Jurkat, Clone E6-1 (cell line): ENCODE results near the gene FAM114A2.

Source experiments
- DNase-seq: peaks from one replicate; pipeline ENCODE4 v3.0.0-alpha.2; 2011; ENCODE audit warnings: low read depth, low spot score
- H3K4me3 ChIP-seq: 2 replicates; pipeline ENCODE4 v1.5.1; 2011; ENCODE audit warnings: mild to moderate bottlenecking, low read length, control low read depth, moderate library complexity

Gene FAM114A2

DNA sequence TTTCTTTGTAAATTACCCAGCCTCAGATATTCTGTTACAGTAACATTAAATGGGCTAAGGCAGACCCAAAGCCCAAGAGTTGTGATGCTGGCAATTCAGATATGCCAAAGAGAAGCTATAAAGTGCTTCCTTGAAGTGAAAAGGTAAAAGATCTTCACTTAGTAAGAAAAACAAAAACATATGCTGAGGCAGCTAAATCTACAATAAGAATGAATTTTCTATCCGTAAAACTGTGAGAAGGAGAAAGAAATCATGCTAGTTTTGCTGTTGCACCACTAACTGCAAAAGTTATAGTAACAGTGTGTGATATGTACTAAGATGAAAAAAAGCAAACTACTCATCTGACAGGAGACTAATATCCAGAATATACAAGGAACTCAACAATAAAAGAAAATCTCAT is 39.9 kb downstream of the FAM114A2 start:
- H3K4me3 ChIP-seq, result no peak overlapping the region
- no peak for DNase-seq

DNA sequence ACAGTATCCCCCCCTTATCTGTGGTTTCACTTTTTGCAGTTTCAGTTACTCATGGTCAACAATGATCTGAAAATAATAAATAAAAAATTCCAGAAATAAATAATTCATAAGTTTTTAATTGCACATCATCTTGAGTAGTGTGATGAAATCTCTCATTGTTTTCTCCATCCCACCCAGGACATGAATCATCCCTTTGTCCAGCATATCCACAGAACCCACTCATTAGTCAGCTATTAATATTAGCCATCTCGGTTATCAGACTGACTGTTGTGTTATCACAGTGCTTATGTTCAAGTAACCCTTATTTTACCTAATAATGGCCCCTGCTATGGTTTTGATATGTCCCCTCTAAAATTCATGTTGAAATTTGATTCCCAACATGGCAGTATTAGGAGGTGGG is 40.7 kb downstream of the FAM114A2 start:
- DNase-seq, result no peak
- H3K4me3 ChIP-seq, result no peak overlapping the region

DNA sequence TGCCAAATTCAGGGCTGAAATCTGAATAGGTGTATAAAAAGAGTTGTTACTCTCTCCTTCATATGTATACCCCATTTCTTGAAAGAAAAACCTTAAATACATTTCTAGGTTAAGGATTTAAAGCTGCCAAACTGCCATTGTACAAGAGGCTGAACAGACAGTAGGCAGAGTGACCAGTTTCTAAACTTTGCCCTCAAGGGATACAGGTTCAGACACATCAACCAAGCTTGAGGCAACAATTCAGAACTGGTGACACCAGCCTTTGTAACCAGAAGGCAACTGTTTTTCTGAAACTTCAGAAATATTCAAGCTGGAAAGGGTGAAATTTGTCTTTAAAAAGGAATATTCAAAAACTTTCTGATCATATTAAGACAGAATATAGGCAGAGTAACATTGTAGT is 47.5 kb downstream of the FAM114A2 start:
- H3K4me3 ChIP-seq, result no peak overlapping the region

DNA sequence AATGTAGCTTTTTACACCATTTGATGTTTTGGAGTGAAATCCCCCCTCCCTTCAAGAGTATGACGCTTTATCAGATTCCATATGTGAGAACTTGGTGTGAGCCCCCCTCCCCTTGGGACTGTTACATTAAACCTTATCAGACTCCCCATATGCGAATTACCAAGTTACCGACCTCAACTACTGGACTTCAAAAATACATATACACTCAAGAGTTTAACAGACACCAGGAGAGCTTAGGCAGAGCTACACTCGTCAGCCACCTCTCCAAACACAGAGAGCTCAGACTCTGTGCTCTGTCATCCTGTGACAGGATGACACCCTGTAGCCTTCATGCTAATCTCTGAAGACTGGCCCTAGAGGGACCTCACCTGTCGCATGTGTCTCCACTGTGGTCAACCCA is 50.2 kb downstream of the FAM114A2 start:
- H3K4me3 ChIP-seq, result no peak overlapping the region
- DNase-seq, result no peak

More for the DNA sequence above, 47.5 kb downstream of the FAM114A2 start:
- DNase-seq, result no peak

DNA sequence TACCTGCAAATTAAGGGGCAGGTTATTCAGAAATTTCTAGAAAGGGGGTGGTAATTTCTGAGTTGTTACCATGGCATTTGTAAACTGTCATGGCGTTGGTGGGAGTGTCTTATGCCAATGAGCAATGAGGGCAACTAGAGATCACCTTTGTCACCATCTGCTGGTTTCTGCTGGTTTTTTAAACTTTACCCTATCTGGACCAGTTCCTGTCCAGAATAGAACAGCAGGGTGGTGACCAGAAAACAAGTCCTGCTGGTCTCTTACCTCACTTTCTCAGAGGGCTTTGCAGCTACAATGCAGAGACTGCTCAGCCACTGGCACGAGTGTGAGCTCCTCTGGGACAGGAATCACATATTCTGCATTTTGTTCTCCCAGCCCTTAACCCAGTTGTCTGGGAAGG is 51.4 kb downstream of the FAM114A2 start:
- H3K4me3 ChIP-seq, result no peak overlapping the region
- no peak for DNase-seq

DNA sequence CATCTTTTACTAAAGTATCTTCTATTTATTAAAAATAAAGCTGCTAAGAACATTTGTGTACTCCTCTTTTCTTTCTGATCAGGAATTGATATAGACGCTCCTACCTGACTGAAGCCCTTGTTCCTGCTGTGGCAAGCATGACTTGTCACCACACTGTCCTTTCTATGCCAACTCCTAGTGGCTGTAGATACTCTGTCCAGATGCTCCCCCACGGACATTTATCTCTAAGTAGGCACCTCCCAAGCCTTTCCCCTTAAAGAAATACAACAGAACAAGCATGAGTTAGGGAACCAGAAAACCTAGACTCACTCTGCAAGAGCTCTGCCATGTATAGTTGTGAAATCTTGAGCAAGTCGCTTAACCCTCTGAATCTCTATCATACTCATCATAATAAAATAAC is 53.2 kb downstream of the FAM114A2 start:
- no peak for DNase-seq

DNA sequence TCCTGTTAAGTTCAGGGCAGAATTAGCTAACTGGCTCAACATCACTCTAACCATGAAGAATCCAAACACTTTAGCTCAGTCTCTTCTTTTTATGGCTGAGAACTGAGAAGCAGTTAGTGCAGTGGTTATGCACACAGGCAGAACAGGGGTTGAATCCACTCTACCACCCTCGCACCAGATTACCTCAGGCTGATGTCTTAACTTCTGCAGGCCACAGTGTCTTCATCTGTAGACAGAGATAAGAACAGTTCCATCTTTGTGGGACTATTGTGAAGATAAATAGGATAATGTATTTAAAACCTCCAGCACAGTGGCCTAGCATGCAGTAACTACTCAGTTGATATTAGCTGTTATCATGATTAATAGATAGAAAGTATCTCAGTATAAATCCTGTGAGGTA is 54.8 kb downstream of the FAM114A2 start:
- no peak overlapping the region for H3K4me3 ChIP-seq
- no peak for DNase-seq

More for the DNA sequence above, 53.2 kb downstream of the FAM114A2 start:
- H3K4me3 ChIP-seq, result no peak overlapping the region

DNA sequence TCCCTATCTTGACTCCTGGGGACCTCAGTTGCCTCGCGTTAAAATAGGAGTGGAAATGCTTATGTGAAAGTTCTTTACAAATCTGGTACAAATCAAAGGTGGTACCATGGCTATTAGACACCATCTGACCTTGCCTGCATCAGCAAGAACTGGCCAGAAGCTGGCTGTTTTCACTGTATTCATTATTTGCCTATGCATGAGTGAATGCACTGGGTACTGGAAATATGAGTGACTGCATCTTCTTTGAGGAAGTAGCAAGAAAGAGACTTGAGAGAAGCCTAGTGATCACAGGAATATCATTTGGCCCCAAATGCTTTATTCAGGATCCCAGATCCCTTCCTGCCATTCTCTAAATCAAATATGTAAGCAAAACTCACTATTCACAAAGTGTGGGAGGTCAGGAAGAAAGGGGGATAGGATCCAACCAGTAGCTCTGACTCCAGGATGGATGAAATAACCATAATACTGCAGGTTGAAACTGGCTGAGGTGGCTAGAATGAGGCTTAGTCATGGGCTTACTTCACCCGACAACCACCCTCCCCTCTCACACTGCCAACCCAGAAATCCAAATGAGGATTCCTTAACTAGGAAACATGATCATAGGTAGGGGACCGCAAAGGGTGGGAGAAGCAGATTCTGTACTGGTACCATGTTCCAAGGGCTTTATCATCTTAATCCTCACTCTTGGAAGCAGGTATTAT is 56.7 kb downstream of the FAM114A2 start:
- H3K4me3 ChIP-seq, result no peak overlapping the region
- no peak for DNase-seq

DNA sequence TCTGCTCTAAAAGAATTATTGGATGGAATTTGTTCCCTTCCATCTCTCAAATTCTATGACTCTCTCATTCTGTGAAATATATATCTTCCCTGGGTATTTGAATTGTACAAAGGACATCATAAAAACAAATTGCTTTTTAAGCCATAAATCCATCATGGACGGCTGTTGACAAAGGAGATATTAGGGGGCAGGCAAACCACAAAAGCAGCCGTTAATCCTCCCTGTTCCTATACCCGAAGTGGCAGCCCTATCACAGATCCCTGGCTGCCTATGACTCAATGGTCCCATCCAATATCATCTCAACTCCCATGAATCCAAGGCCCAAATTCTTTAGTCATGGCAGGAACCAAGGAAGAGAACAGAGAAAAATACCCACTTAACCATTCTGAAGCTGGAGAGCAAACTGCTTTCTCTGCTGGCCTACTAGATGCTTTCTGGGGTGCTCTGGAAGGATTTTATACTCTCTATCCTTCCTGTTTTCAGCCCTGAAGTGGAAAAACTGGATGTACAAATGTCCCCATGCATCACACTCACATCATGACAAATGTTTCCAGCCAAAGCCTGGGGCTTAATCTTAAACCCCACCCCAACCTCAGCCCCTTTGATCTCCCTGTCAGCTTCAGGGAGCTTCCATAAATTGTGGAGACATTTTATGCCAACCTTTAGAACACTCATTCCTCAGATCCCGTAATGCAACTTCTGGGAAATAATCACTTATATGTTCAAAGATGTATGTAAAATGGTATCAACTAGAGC is 59.5 kb downstream of the FAM114A2 start:
- no peak for DNase-seq

DNA sequence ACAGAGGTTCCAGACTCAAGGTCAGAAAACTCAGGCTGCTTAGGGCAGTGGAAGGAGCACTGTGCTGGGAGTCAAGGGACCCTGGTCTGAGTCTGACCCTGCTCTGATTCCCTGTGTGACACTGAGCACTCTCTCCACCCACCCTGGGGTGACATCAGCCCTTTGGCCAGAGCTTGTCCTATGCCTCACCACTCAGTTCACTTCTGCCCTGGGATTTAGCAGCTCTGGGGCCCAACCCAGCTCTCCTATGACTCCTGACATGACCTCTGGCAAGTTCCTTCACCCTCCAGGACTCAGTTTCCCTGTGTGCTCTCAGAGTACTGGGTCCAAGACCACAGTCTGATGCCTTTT is 63.9 kb downstream of the FAM114A2 start:
- DNase-seq, result no peak
- H3K4me3 ChIP-seq, result no peak overlapping the region

More for the DNA sequence above, 59.5 kb downstream of the FAM114A2 start:
- no peak overlapping the region for H3K4me3 ChIP-seq

DNA sequence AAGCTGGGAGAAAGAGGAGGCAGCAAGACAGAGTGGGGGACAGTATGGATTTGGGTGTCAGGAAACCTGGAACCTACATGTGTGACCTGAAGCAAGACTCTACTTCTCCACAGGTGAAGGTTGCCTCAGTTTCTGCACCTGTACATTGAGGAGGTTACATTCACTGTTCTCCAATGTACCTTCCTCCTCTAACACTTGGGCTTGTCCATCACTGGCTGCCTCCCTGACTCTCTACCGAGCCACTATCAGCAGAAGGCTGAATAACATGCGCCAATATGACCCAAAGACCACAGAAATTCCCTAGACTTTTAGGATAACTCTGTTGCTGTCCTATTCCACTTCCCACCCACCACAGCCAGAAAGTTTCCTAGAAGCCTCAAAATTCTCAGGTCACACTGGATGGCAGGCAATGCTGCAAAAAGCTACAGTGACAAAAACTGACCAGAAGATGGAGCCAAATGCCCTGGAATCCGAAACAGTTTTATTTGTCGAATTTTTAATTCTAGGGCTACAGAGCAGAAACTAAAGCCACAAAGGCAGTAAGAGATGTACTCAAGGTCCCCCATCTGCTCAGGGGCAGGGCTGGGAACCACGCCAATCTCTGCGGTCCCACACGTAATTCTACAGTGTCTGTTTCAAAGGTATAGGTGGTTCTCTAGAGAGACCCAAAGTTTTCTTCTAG is 64.4 kb downstream of the FAM114A2 start:
- peak; percentile 60 for DNase-seq
- no peak overlapping the region for H3K4me3 ChIP-seq

DNA sequence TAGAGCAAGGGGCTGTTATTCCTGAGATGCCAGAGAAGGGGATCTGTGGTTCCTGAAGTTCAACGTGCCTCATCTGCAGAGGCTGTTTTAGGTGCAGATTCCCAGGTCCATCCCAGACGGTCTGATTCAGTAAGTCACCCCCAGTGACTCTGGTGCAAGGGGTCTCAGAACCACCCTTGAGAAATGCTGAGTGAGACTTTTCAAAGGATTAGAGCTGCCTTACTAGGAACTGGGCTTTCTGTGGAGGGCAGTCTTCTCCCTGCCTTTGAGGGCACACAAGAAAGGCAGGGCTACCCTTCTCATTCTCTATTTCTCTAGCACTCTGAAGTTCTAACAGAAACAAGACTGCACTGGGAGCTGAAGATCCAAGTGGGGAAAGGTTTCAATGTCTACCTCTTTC is 66.5 kb downstream of the FAM114A2 start:
- no peak overlapping the region for H3K4me3 ChIP-seq
- peak; percentile 69 for DNase-seq

DNA sequence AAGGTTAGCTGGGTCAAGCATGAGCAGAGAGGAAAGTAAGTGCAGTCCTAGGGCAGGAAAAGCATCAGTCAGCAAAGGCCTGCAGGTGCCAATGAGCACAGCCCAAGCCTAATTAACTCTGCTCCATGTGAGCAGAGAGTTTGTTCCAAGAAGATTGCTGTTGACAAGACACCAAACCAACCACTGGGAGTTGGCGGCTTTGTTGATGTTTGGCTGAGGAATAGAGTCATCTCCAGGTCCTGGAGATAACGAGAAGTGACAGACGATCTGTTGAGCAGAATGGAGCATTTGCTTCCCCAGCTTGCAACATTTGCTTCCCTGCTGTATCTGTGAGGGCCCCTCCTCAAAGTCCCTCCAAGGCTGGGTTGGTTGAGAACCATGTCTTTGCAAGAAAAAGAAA is 68.2 kb downstream of the FAM114A2 start:
- H3K4me3 ChIP-seq, result no peak overlapping the region
- DNase-seq, result no peak

DNA sequence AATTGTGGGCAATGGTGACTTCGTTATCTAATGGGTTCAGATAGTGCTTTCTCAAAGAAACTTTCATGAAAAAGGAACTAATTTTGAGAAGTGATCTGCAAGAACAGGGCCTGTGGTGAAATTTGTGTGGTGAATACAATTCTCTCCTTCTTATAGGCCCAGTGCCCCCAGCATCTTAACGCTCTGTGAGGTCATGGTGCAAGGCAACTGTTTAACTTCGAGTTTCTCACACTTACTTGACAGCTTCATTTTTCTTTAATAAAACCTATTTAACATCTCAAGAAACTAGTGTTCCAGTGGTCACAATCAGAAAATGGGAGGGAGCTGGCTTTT is 69.2 kb downstream of the FAM114A2 start:
- DNase-seq, result no peak

DNA sequence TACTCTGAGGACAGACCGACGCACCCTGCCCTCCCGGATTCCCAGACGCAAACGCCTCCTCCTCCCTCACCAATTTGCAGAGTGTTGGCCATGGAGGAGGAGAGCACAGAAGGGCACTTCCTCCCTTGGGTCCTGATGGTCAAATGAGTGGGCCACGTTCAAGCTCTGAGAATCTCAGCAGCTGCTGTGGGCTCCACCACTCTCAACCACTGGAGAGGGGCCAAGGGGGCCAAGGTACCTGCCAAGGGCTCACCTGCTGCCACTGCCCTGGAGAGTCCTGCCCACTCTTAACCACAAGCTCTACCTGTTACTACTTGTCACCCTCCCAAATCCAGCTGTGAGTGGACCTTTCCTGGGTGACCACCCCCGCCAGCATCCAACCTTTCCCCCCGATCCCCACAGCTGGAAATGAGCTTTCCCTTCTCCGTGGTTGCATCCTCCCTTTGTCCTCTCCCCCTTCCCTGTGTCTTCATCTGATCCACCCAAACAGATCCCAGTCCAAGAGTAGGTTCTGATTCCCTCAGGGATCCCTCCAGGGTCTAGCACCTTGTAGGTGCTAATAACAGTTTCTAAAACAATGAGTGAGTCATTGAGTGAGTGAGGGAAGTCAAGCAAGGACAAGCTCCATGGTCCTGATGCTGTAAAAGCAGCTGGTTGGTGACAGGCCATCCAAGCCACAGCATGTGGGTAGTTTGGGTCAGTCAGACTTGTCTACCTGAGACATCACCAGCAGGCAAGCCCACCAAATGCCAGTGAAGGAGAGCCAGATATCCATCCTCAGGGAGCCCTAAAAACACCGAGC is 69.7 kb downstream of the FAM114A2 start:
- H3K4me3 ChIP-seq, result no peak overlapping the region
- DNase-seq, result no peak

More for the DNA sequence above, 69.2 kb downstream of the FAM114A2 start:
- no peak overlapping the region for H3K4me3 ChIP-seq

DNA sequence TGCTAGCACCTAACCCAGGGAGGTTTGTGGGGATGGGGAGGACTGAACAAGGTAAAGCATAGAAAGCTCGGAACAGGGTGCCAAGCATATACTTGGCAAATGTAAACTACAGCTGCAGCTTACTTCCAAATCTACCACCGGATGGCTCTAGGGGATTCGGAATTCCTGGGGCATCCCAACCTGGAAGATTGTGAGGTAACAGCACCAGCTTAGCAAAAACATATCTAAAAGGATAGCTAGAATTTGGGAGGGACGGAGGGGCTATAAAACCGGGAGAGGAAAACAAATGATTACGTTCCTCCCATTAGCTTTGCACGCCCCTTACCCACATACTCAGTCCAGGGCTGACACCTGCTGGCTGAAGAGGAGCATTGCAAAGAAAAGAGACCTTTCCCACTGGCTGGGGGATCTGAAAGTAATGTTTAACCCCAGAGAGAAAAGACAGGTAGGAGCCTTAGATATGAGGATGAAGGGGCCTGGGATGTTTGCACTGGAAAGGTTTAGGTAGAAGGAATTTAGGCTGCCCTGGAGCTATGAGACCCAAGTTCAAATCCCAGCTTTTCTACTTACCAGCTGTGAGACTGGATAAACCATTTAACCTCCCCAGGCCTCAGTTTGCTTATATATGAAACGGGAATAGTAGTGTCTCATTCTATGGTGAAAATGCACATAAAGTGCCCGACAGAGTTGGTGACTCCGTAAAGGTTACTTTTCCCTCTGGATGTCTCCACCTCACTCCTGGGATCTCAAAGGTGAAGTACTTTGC is 73.6 kb downstream of the FAM114A2 start:
- DNase-seq, result peak; percentile 50
- no peak overlapping the region for H3K4me3 ChIP-seq

DNA sequence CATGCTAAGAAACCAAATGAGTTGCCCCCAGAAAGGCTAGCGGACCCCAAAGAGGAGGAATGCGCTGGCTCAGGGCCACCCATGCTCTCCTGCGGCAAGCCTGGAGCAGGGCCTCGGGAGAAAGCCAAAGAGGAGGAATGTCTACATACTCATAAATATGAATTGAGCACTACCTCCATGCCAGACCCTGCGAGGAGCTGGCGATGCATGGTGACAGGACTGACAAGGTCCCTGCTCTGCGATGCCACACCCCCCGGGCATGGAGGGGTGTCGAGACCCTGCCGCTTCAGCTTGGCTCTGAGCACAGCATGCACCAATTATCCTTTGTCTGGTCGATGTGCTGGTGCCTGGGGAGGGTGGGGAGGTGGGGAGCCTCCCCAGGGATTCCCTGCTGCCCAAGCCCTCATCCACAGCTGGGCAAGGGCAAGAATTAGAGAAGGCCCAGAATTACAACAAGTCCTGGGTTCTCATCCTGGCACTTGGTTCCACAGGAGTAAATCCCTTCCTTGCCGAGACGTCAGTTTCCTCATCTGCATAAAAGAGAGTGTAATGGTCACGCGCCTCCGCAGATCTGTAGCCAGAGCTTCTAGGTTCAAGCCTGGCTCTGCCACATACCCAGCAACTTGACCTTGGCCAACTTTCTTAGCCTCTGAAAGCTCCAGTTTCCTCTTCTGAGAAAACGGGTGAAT is 74.4 kb downstream of the FAM114A2 start:
- no peak for DNase-seq
- no peak overlapping the region for H3K4me3 ChIP-seq
